Measurements from ENCODE around the gene NR4A1. TPM values are rescaled to one million over a fixed set of nuclear protein-coding genes. Genes with fewer than 3 reads are reported as not detected.

Gene NR4A1
- total RNA-seq, 1 donor from 2014 or later = 5.5 TPM

DNA sequence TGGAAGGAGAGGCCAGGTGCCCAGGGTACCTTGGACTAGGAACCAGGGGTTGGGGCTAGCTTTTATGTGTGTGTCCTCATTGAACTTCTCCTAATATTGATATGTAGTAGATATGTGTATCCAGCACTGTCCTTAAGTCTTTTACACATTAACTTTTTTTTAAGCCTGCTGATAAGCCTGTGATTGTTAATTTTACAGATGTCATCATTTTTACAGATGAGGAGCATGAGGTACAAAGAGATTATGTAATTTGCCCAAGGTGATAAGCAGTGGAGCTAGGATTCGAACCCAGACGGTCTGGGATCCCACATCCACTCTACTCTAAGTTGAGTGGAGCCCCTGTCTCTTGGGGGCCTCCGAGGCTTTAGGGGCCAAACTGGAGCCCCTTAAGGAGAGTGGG, 10.2 kb upstream of the NR4A1 start:
- no peak for DNase-seq (ENCODE audit: low read depth)

DNA sequence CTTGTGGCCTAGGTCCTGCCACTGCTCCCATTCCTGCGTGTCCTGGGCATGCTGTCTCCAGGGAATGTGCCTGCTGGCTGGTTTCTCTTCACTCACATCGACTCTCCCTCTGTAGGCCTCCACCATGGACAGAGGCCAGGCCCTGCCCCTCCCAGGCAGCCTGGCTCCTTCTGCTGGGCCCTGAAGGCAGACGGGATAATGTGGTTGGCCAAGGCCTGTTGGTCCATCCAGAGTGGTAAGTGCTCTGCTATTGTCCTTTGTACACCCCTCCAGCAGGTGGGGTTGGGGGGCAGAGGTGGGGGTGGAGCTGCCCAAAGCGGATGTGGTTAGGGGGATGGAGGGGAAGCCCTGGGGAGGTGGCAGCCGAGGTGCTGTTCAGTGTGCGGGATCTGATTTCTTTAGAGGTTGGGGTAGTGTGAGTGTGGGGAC, 9.5 kb upstream of the NR4A1 start:
- peak; percentile 89 for DNase-seq (ENCODE audit: low read depth)

DNA sequence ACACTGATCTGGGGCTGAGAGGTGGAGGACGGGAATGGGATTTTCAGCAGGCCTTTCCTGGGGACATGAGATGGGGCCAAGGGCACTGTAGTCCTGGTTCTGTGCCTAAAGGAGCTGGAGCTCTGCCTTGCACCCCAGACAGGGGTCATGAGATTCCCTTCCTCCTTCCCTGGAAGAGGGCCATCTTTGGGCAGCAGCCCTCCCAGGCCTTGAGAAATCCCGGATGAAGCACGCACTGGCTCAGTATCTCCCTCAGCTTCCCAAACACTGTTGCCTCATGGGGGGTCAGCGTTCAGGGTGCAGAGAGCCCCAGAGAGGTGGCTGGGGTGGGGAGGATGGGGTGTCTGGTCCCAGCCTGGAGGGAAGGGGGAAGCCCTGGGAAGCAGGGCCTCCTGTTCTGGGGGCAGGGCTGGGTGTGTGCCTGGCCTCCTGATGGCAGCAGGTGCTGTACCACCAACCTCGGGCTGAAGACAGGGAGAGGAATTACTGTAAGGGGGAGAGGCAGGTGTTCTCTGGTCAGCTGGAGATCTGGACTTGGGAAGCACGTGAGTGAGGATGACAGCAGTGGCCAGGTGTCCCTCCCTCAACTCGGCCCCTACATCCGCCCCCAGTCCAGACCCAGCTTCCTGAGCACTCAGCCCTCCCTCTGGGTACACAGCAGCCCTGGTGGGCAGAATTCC, 8.4 kb upstream of the NR4A1 start:
- peak; percentile 81 for DNase-seq (ENCODE audit: low read depth)

DNA sequence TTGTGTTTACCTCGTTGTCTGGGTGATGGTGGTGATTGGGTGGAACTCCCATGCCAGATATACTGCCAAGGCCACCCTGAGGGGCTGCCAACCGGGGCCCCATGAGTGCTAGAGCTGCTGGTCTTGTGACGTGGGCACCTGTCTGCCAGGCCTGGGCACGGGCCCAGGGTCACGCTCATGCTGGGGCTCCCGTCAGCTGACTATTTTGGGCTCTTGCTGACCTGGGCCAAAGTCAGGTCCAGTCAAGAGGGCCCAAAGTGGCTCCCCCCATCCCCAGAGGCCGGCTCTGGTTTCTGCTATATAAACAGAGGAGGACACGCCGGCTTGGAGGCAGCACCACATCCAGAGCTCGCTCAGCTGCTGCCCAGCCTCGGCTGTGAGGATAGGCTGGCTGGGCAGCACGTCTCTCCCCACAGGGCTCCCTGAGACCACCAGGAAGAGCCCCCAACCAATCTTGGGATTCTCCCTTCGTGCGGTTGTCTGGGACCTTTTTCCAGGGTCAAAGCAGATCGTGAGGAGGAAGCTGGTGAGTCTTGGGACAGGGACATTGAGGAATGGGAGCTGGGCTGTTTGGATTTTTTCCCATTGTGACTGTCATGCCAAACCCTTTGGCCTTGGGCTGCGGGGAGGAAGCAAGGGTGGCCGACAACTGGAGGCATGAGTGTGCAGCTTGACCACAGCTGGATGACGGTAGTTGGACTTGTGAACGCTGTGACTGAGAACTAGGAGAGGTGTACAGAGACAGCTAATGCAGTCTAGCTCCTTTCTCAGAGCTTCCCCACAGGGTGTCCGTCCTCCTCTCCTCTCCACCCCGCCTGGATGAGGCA, 7.6 kb upstream of the NR4A1 start:
- peak; percentile 74 for DNase-seq (ENCODE audit: low read depth)

DNA sequence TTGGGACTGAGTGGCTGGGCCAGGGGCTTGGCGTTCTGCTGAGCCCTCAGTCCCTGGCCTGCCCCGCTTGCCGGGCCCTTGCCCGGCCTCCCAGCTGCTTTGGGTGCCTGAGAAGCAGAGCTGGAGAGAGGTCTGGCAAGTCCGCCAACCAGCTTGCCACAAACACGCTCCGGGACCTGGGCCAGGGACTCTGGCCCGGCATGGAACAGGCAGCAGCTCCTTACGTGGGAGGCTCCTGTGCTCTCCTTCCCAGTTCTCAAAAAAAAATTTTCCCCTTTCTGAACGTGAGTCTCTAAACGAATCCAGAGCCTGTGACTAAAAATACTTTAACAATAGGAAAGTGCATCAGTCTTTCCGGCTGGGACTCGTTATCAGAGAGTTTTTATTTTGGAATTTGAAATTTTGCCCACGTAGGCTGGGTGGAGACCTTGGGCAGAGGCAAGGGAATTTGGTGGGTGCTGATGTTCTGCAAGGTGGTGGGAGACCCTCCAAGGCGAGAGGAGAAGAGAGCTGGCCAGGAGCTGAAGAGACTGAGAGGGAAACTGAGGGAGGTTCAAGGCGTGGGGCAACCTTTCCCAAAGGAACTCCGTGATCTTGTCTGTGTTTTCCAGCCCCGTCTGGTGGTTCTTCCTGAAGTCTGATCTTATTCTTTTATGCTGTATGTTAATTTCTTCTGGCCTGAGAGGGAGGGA, 6.8 kb upstream of the NR4A1 start:
- peak; percentile 65 for DNase-seq (ENCODE audit: low read depth)

DNA sequence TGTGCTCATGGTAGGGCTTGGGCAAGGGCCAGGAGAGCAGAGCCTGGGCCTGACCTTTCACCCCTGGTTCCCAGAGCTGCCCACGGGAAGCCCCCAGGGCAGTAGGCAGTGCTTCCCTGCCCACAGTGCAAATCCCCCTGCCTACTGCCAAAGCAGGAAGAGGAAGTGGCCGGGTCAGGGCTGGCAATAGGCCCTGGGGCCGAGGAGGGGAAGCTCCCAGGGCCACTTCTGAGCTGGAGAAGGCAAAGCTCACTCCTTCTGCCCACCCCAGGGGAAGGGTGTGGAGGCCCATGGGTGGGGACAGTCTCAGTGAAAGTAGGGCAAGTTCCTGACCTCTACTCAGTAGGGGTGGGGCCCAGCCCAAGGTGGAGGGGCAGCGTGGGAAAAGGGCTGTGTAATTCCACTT, 5.4 kb upstream of the NR4A1 start:
- DNase-seq (ENCODE audit: low read depth) = no peak

DNA sequence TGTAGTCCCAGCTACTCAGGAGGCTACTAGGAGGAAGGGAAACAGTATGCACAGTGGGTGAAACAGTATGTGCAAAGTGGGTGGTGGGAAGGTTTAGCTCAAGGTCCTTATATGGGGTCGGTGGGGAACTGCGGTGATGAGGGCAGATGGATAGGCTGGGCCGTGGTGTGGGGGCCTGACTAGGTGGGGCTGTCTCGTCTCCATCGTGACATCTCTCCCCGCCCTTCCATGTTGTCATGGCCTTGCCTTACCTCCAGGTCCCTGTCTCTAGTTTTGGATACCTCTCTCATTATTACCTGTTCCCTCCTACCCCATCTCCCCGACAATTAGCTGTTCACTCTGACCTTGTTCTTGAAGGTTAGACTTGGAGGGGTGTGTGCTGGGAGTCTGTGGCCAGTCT, 4.4 kb upstream of the NR4A1 start:
- DNase-seq (ENCODE audit: low read depth) = no peak

DNA sequence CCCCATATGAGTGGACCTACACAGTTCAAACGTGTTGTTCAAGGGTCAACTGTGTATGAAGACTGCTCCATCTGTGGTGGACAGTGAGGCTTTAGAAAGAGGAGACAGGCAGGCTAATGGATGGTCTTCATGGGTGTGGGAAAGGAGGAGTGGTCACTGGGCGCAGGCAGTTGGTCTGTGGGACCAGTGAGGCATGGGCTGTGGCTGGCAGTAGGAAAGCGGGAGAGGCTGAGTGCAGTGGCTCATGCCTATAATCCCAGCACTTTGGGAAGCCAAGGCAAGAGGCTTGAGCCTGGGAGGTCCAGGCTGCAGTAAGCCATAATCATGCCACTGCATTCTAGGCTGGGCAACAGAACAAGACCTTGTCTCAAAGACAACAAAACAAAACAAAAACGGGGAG, 2.0 kb upstream of the NR4A1 start:
- DNase-seq (ENCODE audit: low read depth) = no peak

DNA sequence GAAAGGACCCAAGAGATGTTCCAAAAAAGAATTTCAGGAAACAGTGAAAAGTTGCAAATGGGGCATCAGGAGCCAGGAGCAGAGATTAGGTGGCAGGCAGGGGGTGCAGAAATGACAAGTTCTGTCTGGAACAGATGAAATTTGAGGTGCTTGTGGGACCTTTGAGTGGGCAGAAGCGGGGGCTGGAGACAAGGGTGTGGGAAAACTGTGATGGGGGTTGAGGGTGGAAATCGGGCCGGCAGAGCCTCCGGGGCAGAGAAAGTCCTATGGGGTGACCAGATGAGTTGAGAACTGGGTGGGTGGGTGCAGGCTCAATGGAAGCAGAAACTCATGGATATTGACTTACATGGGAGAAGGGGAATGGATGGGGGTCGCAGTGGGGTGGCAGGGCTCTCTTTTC, 1.6 kb upstream of the NR4A1 start:
- DNase-seq (ENCODE audit: low read depth) = no peak

DNA sequence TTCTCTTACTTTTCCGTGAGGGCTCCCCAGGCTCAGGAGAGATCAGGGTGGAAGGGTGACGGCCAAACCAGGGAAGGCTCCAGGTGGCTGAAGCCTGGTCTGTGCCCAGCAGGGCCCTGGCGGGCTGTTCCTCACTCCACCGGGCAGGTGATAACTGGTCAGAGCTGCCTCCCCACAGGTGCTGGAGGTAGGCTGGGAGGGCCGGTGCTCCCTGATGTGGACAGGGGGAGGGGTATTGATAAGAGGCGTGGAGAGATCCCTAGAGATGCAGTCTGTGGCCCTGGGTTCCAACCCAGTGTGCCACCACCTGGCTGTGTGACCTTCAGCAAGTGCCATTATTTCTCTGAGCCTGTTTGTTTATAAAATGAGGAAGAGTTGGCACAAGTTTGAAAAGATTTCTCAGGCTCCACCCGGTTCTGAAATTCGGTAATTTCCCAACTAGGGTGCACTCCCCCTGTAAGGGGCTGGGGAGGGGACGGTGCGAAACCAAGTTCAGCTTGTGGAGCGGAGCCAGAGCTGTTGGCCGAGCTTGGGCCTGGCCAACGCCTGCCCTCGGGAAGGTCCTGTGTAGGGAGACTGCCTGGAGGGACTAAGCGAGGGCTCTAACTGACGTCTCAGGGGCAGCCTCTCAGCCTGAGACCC, 1.0 kb upstream of the NR4A1 start:
- DNase-seq (ENCODE audit: low read depth) = no peak

DNA sequence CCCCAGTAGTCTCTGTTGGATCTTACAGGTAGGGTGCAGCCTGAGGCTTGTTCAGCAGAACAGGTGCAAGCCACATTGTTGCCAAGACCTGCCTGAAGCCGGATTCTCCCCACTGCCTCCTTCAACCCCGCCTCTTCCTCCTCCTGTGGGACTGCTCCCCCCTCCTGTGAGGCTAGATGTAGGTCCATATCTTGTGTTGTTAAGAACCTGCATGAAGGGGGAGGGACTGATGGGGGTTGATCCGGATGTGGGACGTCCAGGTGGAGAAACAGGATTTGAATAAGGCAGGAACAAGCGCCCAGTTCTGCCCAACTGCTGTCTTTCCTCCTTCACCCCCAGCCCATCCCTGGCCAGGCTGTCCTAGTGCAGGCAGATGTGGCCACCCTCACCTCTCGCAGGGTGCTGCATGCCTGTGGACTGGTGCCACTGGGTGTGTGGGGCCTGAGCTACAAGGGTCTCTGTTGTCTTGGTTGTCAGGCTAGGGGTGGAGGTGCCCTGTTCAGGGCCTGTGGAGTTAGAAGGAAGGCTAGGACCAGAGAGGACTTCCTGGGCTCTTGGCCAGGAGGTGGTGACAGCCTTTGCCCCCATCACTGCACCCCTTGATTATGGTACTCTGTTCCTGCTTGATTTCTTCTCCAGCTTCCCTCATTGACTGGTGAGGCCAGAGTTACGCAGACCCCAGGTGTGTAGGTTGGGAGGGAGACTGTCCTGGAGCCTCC, 1.4 kb downstream of the NR4A1 start:
- no peak for DNase-seq (ENCODE audit: low read depth)

DNA sequence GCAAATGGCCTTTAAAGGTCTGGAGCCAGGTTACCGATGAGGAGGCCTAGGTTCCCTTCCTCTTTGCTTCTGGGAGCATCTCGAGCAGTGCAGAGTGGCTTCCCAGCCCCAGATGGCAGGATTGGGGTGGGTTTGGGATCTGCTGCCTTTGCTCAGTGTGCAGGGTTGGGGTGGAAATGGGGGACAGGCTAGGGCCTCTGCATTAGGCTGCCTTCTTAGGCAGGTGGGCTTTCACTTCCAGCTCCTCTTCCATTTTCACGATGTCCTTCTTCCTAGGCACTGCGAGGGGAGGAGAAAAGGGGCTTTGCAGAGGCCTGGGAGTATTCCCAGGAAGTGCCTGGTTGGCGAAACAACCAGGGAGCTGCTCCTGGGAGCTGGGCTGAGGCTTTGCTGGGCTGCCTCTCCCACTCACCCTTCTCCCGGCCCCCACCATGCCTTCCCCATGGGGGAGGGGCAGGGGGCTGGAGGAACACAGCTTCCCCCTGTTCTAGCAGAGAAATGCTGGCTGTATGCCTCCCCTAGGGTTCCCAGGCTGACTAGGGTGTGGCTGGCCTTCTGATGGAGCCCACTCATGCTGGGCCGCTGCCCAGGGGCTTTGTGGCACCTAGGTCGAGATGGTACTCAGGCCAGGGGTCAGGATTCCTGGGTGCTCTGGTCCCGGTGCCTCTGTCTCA, 2.4 kb downstream of the NR4A1 start:
- no peak for DNase-seq (ENCODE audit: low read depth)

DNA sequence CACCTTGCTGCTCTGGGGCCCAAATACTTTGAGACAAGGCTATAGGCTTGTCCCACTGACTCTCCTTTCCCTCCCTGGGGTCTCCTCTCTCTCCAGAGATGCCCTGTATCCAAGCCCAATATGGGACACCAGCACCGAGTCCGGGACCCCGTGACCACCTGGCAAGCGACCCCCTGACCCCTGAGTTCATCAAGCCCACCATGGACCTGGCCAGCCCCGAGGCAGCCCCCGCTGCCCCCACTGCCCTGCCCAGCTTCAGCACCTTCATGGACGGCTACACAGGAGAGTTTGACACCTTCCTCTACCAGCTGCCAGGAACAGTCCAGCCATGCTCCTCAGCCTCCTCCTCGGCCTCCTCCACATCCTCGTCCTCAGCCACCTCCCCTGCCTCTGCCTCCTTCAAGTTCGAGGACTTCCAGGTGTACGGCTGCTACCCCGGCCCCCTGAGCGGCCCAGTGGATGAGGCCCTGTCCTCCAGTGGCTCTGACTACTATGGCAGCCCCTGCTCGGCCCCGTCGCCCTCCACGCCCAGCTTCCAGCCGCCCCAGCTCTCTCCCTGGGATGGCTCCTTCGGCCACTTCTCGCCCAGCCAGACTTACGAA, 3.1 kb downstream of the NR4A1 start:
- DNase-seq (ENCODE audit: low read depth) = no peak

DNA sequence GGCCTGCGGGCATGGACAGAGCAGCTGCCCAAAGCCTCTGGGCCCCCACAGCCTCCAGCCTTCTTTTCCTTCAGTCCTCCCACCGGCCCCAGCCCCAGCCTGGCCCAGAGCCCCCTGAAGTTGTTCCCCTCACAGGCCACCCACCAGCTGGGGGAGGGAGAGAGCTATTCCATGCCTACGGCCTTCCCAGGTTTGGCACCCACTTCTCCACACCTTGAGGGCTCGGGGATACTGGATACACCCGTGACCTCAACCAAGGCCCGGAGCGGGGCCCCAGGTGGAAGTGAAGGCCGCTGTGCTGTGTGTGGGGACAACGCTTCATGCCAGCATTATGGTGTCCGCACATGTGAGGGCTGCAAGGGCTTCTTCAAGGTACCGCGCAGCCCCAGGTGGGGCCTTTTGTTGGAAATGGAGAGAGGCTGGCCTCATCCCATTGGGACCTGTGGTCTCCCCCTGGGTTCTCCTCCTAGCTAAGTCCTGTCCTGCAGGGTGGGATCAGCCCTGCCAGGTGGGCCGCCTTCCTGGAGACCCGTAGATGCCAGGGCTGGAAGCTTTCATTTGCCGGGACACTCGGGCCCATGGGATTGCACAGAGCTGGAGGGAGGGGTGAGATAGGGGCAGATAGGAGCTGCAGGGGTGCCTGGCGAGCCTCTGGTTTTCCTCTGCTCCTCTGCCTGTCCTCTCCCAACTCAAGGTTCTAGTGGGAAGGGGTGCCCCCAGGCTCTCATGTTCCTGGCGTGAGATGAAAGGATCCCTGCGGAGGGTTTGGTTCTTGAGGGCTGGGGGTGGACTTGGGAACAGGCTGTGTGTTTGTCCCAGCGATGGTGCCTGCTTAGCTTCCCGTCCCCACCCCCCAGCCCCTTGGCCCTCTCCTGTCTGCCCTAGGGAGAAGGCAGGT, 3.8 kb downstream of the NR4A1 start:
- DNase-seq (ENCODE audit: low read depth) = no peak

DNA sequence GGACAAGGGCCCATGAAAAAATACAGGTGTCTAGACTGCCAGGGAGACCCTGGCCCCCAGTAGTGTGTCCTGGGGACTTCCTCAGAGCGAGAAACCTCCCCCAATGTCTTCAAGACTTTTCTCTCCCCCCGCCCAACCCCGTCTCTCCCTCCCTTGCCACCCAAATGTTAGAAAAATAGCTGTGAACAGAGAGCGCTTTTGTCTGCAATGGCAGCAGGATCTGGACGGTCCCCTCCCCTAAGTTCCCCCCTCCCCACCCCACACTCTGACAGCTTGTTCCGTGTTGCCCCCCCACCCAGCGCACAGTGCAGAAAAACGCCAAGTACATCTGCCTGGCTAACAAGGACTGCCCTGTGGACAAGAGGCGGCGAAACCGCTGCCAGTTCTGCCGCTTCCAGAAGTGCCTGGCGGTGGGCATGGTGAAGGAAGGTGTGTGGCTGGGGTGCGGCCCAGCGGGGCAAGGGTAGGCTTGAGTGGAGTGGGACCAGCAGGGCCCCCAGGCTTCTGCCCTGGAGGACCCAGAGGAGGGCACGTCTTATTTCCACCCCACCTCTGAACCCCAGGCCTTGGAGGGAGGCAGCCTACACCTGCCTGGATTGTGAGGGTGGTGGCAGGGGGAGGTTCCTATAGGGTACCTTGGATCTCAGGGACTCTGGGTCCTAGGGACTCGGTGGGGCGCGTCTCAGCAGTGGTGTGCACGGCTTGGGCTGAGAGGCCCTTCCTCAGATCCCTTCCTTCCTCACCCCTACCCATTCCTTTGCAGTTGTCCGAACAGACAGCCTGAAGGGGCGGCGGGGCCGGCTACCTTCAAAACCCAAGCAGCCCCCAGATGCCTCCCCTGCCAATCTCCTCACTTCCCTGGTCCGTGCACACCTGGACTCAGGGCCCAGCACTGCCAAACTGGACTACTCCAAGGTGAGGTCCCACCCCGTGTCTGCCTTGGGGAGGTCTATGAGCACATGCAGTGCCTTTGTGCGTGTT, 4.8 kb downstream of the NR4A1 start:
- no peak for DNase-seq (ENCODE audit: low read depth)

DNA sequence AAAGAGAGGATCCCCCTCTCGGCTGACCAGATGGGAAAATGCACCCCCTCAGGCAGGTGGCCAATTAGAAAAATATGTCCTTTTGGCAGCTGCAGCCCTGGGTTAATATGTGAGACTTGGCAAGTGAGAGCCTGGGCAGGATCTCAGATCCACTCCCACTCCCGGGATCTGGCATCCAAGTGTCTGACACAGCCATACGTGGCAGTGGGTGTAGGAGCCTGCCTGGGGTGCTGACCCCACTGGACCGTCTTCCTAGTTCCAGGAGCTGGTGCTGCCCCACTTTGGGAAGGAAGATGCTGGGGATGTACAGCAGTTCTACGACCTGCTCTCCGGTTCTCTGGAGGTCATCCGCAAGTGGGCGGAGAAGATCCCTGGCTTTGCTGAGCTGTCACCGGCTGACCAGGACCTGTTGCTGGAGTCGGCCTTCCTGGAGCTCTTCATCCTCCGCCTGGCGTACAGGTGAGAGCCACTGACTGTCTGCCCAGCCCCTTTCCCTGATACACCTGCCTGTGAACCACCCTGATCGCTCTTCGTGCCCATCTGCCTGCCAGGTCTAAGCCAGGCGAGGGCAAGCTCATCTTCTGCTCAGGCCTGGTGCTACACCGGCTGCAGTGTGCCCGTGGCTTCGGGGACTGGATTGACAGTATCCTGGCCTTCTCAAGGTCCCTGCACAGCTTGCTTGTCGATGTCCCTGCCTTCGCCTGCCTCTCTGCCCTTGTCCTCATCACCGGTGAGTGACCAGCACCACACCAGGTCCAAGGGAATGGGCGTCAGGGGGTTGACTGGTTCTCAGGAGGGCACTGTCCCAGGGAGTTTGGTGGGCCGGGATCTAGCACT, 5.8 kb downstream of the NR4A1 start:
- DNase-seq (ENCODE audit: low read depth) = no peak
